B cell (primary cell): ENCODE results near the gene ZNF555. TPM values are rescaled to one million over a fixed set of nuclear protein-coding genes. Genes with fewer than 3 reads are reported as not detected.

Source experiments
- ATAC-seq: fragments of 200-7000 bp; cut with Tn5 transposase; one replicate; pipeline ENCODE4 v1.10.0; 2021; ENCODE audit warnings: low read depth, mild to moderate bottlenecking, moderate number of reproducible peaks, moderate library complexity
- CTCF ChIA-PET: fragments of 350-600 bp; sonication (Branson Sonifier 250); formaldehyde crosslinking; loops from one replicate; lab custom pipeline; 2021; ENCODE audit warnings: antibody characterized with exemption, inconsistent platforms; lab: Charles Lee
- POLR2A ChIA-PET: fragments of 350-600 bp; sonication (Branson Sonifier 250); formaldehyde crosslinking; loops from one replicate; lab custom pipeline; 2021; ENCODE audit warnings: antibody characterized with exemption; lab: Charles Lee
- DNase-seq: peaks from one replicate; pipeline ENCODE4 v3.0.0; 2013
- H2AFZ ChIP-seq: 2 replicates; pipeline ENCODE4 v1.6.1; 2012; ENCODE audit warnings: mild to moderate bottlenecking, low read depth, low read length; ENCODE audit not compliant: insufficient read depth, poor library complexity, severe bottlenecking
- H3K27ac ChIP-seq, 2 donors: 1 replicate in 1 of 2; 2 replicates in 1 of 2; pipeline ENCODE4 v1.5.1; 2012 to 2013; ENCODE audit warnings: low read length in 2 of 2, mild to moderate bottlenecking in 2 of 2, moderate library complexity in 1 of 2
- H3K27me3 ChIP-seq, 4 experiments: fragments of 200-600 bp in 1 of 4; sonication (generic) in 1 of 4; replicated peaks in 1 of 4; 1 replicate in 2 of 4; 2 replicates in 2 of 4; pipeline versions ENCODE4 v1.6.1 to v1.7.0; 2013 to 2016; ENCODE audit warnings: low read length in 3 of 4, mild to moderate bottlenecking in 2 of 4, mixed read lengths in 1 of 4, moderate library complexity in 1 of 4; ENCODE audit not compliant: insufficient read depth in 4 of 4, control insufficient read depth in 3 of 4; ENCODE audit errors: control extremely low read depth in 1 of 4
- H3K36me3 ChIP-seq, 2 experiments: replicated peaks in 1 of 2; 1 replicate in 1 of 2; 2 replicates in 1 of 2; pipeline versions ENCODE4 v1.6.1 to v1.7.1; 2013; ENCODE audit warnings: low read length in 1 of 2; ENCODE audit not compliant: insufficient read depth in 2 of 2, control insufficient read depth in 1 of 2; ENCODE audit errors: control extremely low read depth in 1 of 2, extremely low read depth in 1 of 2
- H3K4me1 ChIP-seq, 2 donors: fragments of 200-600 bp in 1 of 2; sonication (generic) in 1 of 2; 1 replicate in 1 of 2; 2 replicates in 1 of 2; pipeline versions ENCODE4 v1.5.1 to v1.6.1; 2013 to 2017; ENCODE audit warnings: low read length in 2 of 2; ENCODE audit not compliant: control insufficient read depth in 2 of 2, insufficient read depth in 2 of 2
- H3K4me2 ChIP-seq: replicated peaks from 2 replicates; pipeline ENCODE3; 2012; ENCODE audit warnings: mild to moderate bottlenecking, low read depth, low read length; ENCODE audit not compliant: poor library complexity, severe bottlenecking
- H3K4me3 ChIP-seq, 5 experiments: fragments of 200-600 bp in 1 of 5; sonication (generic) in 1 of 5; 1 replicate in 3 of 5; 2 replicates in 2 of 5; pipeline versions ENCODE4 v1.5.1 to v1.7.0; 2011 to 2016; ENCODE audit warnings: low read length in 4 of 5, mild to moderate bottlenecking in 4 of 5, low read depth in 2 of 5, control low read depth in 1 of 5, moderate library complexity in 1 of 5; ENCODE audit not compliant: insufficient read depth in 1 of 5; ENCODE audit errors: control extremely low read depth in 1 of 5, extremely low read depth in 1 of 5
- H3K79me2 ChIP-seq: fragments of 200-600 bp; sonication (generic); one replicate; pipeline ENCODE4 v1.6.0; 2016; ENCODE audit warnings: low read length; ENCODE audit not compliant: control insufficient read depth, insufficient read depth
- H3K9ac ChIP-seq: fragments of 200-600 bp; sonication (generic); 2 replicates; pipeline ENCODE4 v1.6.1; 2017; ENCODE audit warnings: mild to moderate bottlenecking, low read length, moderate library complexity
- H3K9me3 ChIP-seq, 3 donors: one replicate each; pipeline versions ENCODE4 v1.6.1 to v1.7.1; 2013; ENCODE audit warnings: low read length in 2 of 3; ENCODE audit not compliant: control insufficient read depth in 2 of 3, insufficient read depth in 1 of 3; ENCODE audit errors: control extremely low read depth in 1 of 3
- H4K20me1 ChIP-seq: 2 replicates; pipeline ENCODE4 v1.6.0; 2012; ENCODE audit warnings: mild to moderate bottlenecking, low read length; ENCODE audit not compliant: insufficient read depth, control insufficient read depth, poor library complexity, severe bottlenecking
- H3K27ac Mint-ChIP-seq: one replicate; pipeline ENCODE4 v1.8.0; 2021; ENCODE audit warnings: mixed read lengths
- H3K27me3 Mint-ChIP-seq: one replicate; pipeline ENCODE4 v1.8.0; 2021; ENCODE audit warnings: mixed read lengths
- H3K4me1 Mint-ChIP-seq: one replicate; pipeline ENCODE4 v1.8.0; 2021; ENCODE audit warnings: mixed read lengths
- H3K4me3 Mint-ChIP-seq: one replicate; pipeline ENCODE4 v1.8.0; 2021; ENCODE audit warnings: mixed read lengths
- H3K9me3 Mint-ChIP-seq: one replicate; pipeline ENCODE4 v1.8.0; 2022; ENCODE audit warnings: mixed read lengths; ENCODE audit not compliant: insufficient read depth
- EZH2 ChIP-seq: IDR thresholded peaks from 2 replicates; pipeline ENCODE4 v1.6.1; 2012; ENCODE audit warnings: borderline replicate concordance, low read depth, mild to moderate bottlenecking, moderate library complexity, low read length; ENCODE audit not compliant: insufficient read depth, poor library complexity, severe bottlenecking
- WGBS: methylation state at CpG from one replicate; pipeline ENCODE4 v1.1.5; 2013; ENCODE audit warnings: missing lambda C conversion rate; ENCODE audit not compliant: insufficient coverage; 5-methylcytosine and 5-hydroxymethylcytosine counted together
- intact Hi-C: fragments of 100-400 bp; cut with micrococcal nuclease; formaldehyde crosslinking; loops from one replicate; pipeline ENCODE4 v1.10.0; 2022
- polyA plus RNA-seq: library from polyadenylated mRNA; depleted of rRNA; stranded (reverse); fragments of >200 nt; gene quantifications from 2 replicates; pipeline ENCODE4 v1.2.3, GENCODE V29; 2012
- total RNA-seq, 2 donors: library from RNA; stranded (reverse); fragments of 120-200 nt in 1 of 2; gene quantifications; 1 replicate in 1 of 2; 2 replicates in 1 of 2; pipeline versions ENCODE4 v1.2.3 to v1.2.4, GENCODE V29; 2013 to 2022
- TF ChIP-seq, protein P1 (sequence below): fragments of 200-600 bp; IDR thresholded peaks from one replicate; pipeline ENCODE4 v1.8.0; 2022; ENCODE audit warnings: antibody characterized with exemption, mild to moderate bottlenecking

Gene ZNF555
- total and polyA plus RNA-seq, 2 donors (not counting 1 experiment from before 2014, with no cell fraction given): 1.8 to 7.4 TPM

DNA sequence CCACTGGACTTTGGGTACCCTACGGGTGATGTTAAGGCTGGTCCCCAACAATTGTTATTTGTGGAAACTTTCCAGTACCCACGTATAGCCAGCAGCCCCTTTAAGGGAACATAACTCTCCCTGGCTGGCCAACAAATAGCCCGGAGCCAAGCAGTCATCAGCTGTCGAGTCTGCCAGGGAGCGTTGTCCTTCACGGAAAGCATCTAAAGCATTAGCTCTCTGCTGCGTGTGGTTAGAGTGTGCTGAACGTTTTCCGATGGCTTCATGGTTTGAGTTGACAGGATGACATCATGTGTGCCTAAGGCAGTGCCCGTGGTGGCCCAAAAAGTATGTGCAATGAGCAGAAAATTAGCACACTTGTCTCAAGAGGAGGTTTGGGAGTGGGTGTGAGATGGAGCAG lies 22.5 kb downstream of the ZNF555 start:
- Mint-ChIP-seq H3K27me3 (peaks cover 9% of the 10 kb centered on the region), H3K27ac (no peak overlapping the region), H3K4me1 (peaks cover 2% of the 10 kb centered on the region), H3K4me3 (no peak overlapping the region), H3K9me3 (no peaks in the 10 kb centered on the region)
- 92% methylated on average over 9 of the region's 10 CpGs for WGBS
- ATAC-seq (no peak), DNase-seq (no peak)
- H3K4me1 ChIP-seq: no peaks in the 10 kb centered on the region
- H3K27me3 ChIP-seq: no peaks in the 10 kb centered on the region
- intact Hi-C loops: no loop called here
- no peak overlapping the region for H3K4me2 ChIP-seq
- no peak overlapping the region for H3K27ac ChIP-seq
- H3K79me2 ChIP-seq: no peaks in the 10 kb centered on the region
- H3K36me3 ChIP-seq: no peaks in the 10 kb centered on the region
- H3K4me3 ChIP-seq: no peak overlapping the region
- H4K20me1 ChIP-seq: no peaks in the 10 kb centered on the region
- no peak overlapping the region for H3K9ac ChIP-seq
- ChIA-PET CTCF (no interaction called here), POLR2A (no interaction called here)
- H3K9me3 ChIP-seq: peaks cover 0 to 14% (median 0%) of the 10 kb centered on the region in 3 donors
- H2AFZ ChIP-seq: no peak overlapping the region
- TF ChIP-seq, protein P1, sequence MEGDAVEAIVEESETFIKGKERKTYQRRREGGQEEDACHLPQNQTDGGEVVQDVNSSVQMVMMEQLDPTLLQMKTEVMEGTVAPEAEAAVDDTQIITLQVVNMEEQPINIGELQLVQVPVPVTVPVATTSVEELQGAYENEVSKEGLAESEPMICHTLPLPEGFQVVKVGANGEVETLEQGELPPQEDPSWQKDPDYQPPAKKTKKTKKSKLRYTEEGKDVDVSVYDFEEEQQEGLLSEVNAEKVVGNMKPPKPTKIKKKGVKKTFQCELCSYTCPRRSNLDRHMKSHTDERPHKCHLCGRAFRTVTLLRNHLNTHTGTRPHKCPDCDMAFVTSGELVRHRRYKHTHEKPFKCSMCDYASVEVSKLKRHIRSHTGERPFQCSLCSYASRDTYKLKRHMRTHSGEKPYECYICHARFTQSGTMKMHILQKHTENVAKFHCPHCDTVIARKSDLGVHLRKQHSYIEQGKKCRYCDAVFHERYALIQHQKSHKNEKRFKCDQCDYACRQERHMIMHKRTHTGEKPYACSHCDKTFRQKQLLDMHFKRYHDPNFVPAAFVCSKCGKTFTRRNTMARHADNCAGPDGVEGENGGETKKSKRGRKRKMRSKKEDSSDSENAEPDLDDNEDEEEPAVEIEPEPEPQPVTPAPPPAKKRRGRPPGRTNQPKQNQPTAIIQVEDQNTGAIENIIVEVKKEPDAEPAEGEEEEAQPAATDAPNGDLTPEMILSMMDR: no peak
- no peak for TF ChIP-seq EZH2

DNA sequence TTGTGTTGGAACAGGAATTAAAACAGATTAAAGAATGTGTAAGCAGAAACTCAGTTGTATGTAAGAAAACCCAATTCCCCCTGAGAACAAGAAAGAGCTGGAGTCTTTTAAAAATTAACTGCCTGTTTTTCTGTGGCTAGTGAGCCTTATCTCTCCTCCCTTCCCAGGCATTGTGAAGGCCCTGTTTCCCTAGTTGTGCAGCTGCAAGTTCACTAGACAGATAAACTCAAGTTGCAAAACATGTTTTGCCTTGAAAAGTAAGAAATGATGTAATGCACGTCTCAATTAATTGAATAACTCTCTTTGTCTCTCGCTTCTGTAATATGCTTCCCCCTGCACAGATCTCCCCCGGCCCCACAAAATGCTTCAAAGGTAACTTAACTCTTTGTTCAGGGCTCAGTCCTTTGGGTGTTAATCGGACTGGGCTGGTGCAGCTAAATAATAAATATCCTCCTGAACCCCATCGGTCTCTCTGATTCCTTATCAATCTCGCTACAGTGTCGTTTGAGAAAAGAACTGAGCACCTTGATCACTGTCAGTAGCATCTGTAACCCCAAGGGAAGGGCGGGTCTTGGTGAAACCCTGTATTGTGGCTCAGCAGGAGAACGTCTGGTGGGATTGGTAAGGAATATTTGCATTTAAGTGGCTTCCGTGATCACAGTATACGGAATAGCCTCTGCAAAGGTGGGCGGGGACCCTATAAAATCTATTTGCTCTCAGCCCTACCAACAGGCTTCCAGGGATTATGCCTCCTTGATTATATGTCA lies 24.2 kb downstream of the ZNF555 start:
- no peaks in the 10 kb centered on the region for H3K4me1 ChIP-seq
- H3K27me3 Mint-ChIP-seq: peaks cover 9% of the 10 kb centered on the region
- WGBS: 44% methylated on average over 9 of the region's 12 CpGs
- TF ChIP-seq, protein P1: no peak
- no peak for TF ChIP-seq EZH2
- H3K9me3 Mint-ChIP-seq: no peaks in the 10 kb centered on the region
- ChIA-PET CTCF (no interaction called here), POLR2A (no interaction called here)
- H3K4me2 ChIP-seq: no peak overlapping the region
- peaks cover 0 to 10% (median 0%) of the 10 kb centered on the region in 3 donors for H3K9me3 ChIP-seq
- H2AFZ ChIP-seq: no peak overlapping the region
- no peaks in the 10 kb centered on the region for H3K79me2 ChIP-seq
- H3K4me1 Mint-ChIP-seq: peaks cover 2% of the 10 kb centered on the region
- no peak for DNase-seq
- no peak overlapping the region for H3K27ac ChIP-seq
- no peak for ATAC-seq
- H3K27ac Mint-ChIP-seq: no peak overlapping the region
- no peak overlapping the region for H3K9ac ChIP-seq
- no peaks in the 10 kb centered on the region for H3K27me3 ChIP-seq
- H3K4me3 Mint-ChIP-seq: no peak overlapping the region
- H4K20me1 ChIP-seq: no peaks in the 10 kb centered on the region
- no peak overlapping the region for H3K4me3 ChIP-seq
- no peaks in the 10 kb centered on the region for H3K36me3 ChIP-seq
- intact Hi-C loops: no loop called here
